Lower lobe of right lung (tissue), 2 donors: Measurements from ENCODE around the gene ZNF76. TPM values are rescaled to one million over a fixed set of nuclear protein-coding genes. Genes with fewer than 3 reads are reported as not detected.
A peak's percentile ranks its signal among the peaks of the same experiment; 100 is the strongest.

Experiments
- ATAC-seq, 2 donors: fragments of 200-7000 bp; cut with Tn5 transposase; one replicate each; pipeline ENCODE4 v1.9.1; 2020 to 2022; ENCODE audit warnings: mild to moderate bottlenecking in 2 of 2, moderate library complexity in 2 of 2
- DNase-seq: peaks from one replicate; pipeline ENCODE4 v3.0.0-alpha.2; 2020
- H3K27ac ChIP-seq: fragments of 200-600 bp; one replicate; pipeline ENCODE4 v1.8.0; 2022
- H3K27me3 ChIP-seq: fragments of 200-600 bp; one replicate; pipeline ENCODE4 v1.8.0; 2022; ENCODE audit warnings: low read depth
- H3K36me3 ChIP-seq: fragments of 200-600 bp; one replicate; pipeline ENCODE4 v1.8.0; 2022; ENCODE audit warnings: mild to moderate bottlenecking
- H3K4me1 ChIP-seq: fragments of 200-600 bp; one replicate; pipeline ENCODE4 v1.8.0; 2022
- H3K4me3 ChIP-seq: fragments of 200-600 bp; one replicate; pipeline ENCODE4 v1.8.0; 2022; ENCODE audit warnings: mild to moderate bottlenecking
- H3K9me3 ChIP-seq: fragments of 200-600 bp; one replicate; pipeline ENCODE4 v1.8.0; 2022
- CTCF ChIP-seq: fragments of 200-600 bp; IDR thresholded peaks from one replicate; pipeline ENCODE4 v1.8.0; 2022; ENCODE audit warnings: antibody characterized with exemption, mild to moderate bottlenecking
- intact Hi-C: fragments of 100-400 bp; cut with DNase I; formaldehyde crosslinking; loops from one replicate; pipeline ENCODE4 v1.11.0; 2022
- long read RNA-seq: library from polyadenylated mRNA; unstranded; transcript quantifications from one replicate; pipeline ENCODE4 v2.0.0, GENCODE V29; 2021
- total RNA-seq: library from RNA; stranded (reverse); fragmentation: NEBNext Ultra II Directional; extraction: Animal tissue kit (Norgen Biotek cat#: 25700); gene quantifications from one replicate; pipeline ENCODE4 v1.2.1, GENCODE V29; 2021
- donor health status: DM: no; HTN: yes; CAD: no; lungs with severe emphysema.

Gene ZNF76
- total RNA-seq: 39.4 TPM
- long read RNA-seq, transcript ZNF76-202 (13 exons, 2,447 nt): major isoform, 6 of 59 reads
- long read RNA-seq, partial matches to known transcripts: 26 of 59 reads
- long read RNA-seq, other reads (novel, unspliced or antisense): 22 of 59 reads

DNA sequence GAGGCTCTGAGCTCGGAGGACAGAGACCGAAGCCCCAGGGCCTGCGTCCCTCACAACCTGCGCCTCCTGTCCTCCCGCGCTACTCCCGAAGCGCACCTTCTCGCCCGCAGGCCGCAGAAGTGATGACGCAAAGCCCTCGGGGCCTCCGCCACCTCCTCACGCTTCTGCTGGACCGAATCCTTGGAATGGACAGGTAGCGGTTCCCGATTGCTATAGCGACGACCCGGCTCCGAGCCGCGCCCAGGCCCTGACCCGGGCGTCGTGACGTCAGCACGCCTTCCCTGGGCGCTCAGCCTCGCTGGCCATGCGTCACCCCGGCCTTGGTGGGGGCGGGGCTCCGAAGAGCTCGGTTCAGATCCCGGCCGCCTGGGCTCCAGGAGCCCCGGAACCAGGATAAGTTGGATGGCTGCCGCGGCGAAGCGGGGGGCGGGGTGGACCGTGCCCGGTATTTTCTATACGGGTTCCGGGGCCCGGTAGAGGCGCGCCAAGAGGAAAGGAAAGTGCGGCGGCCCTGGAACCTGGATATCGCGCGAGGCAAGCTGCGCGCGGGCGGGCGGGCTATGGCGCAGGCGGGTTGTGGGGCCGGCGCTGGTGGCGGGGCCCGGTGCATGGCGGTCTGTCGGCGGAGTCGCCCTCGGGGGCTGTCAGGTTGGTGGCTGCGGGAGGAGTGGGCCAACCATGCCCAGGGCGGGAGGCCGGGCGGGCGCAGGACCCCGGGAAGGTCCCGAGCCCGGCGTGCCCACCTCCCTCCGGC lies at the start of gene ZNF76:
Gene ZNF76, plus strand, starts transcription at position 542 of the 754 bp plus-strand sequence. CDS start 21,417 bp downstream, outside the sequence.
- intact Hi-C loops: no loop called here
- H3K27ac ChIP-seq: peak within 1 kb of the TSS; percentile 98
- no peaks in the 10 kb centered on the region for H3K9me3 ChIP-seq
- H3K4me1 ChIP-seq: peaks cover 35% of the 10 kb centered on the region
- H3K4me3 ChIP-seq: peak within 1 kb of the TSS; percentile 77
- TF ChIP-seq CTCF: no peak
- H3K36me3 ChIP-seq: no peaks in the 10 kb centered on the region
- no peaks in the 10 kb centered on the region for H3K27me3 ChIP-seq
- ATAC-seq (peak; percentile 97), DNase-seq (peak; percentile 99)

DNA sequence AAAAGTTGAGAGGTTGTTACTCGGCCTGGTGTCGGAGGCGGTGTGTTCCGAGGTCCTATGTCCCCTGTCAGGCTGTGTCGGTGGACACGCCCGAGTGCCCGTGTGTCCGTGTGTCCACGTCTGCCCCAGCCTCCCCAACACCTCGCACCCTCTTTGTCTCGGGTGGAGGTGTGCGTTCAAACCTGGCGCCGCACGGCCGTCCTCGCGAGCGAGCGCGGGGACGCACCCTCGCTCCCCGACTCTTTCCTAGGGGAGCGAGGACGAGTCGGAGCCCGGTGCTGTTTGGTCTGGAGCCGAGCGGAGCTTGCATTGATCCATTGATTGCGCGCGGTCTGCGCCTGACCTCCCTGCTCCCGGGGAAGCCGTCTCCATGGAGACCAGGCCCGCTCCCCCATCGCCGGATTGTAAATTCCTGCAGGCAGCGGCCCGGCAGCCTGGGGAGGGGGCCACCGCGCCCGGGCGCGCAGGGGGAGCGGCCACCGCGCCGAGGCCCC lies 46.2 kb upstream of the ZNF76 start:
- intact Hi-C loops: no loop called here
- DNase-seq (no peak), ATAC-seq (no peak)
- H3K4me1 ChIP-seq: peaks cover 19% of the 10 kb centered on the region
- peak overlapping the region; percentile 58 for H3K4me3 ChIP-seq
- no peaks in the 10 kb centered on the region for H3K36me3 ChIP-seq
- no peak for TF ChIP-seq CTCF
- no peak overlapping the region for H3K27ac ChIP-seq
- H3K9me3 ChIP-seq: no peaks in the 10 kb centered on the region
- peaks cover 53% of the 10 kb centered on the region for H3K27me3 ChIP-seq

DNA sequence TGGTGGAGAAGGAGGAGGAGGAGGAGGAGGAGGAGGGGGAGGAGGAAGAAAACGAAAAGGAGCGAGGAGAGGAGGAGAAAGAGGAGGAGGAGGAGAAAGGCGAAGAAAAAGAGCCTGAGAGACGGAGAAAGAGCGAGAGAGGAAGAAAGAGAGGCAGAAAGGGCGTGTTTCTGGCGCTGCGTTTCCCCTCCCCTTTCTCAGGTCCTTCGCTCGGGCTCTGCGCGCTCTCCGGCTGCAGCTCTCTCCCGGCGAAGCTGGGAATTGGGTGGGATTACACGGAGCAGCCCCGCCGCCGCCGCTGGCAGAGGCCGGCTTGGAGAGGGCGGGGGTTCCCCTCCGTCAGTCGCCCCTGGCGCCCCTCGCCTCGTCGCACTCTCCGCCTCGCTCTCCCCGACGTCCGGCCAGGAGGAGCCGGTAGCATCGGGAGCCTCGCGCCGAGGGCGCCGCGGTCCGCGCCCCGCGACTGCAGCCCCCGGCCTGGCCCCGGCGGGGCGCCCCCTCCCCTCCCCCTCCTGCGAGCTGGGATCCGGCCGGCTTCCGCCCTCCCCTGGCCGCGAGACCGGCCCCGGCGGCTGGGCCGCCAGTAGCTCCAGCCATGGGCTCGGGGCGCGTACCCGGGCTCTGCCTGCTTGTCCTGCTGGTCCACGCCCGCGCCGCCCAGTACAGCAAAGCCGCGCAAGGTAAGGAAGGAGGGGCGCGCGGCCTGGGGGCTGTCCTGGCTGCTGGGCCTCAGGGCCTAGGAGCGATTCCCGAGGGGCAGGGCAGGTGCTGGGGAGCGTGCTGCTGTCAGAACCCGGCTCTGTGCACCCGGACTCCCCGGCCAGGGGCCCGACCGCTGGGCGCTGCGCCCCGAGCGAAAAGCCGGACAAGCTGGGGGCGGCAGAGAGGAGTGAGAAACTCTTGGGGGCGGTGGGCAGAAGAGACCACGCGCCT lies 45.4 kb upstream of the ZNF76 start, which contains the start of gene SCUBE3:
Gene SCUBE3, plus strand, starts transcription at position 133 of the 933 bp plus-strand sequence. Its CDS starts 463 bp downstream, at position 596.
- Histone ChIP-seq H3K9me3 (no peaks in the 10 kb centered on the region), H3K4me1 (peaks cover 19% of the 10 kb centered on the region), H3K27me3 (peaks cover 53% of the 10 kb centered on the region), H3K36me3 (no peaks in the 10 kb centered on the region), H3K27ac (no peak within 1 kb of the TSS), H3K4me3 (peak within 1 kb of the TSS; percentile 58)
- ATAC-seq (peak; percentile 54 to 57), DNase-seq (no peak)
- no peak for TF ChIP-seq CTCF
- intact Hi-C loops: no loop called here

GRCh38 chr6:35214869-35215664 lies 44.5 kb upstream of the ZNF76 start:
- H3K9me3 ChIP-seq: no peaks in the 10 kb centered on the region
- no peak overlapping the region for H3K27ac ChIP-seq
- peaks cover 53% of the 10 kb centered on the region for H3K27me3 ChIP-seq
- H3K4me3 ChIP-seq: peak overlapping the region; percentile 58
- no peak for TF ChIP-seq CTCF
- intact Hi-C loops: no loop called here
- DNase-seq (no peak), ATAC-seq (no peak)
- no peaks in the 10 kb centered on the region for H3K36me3 ChIP-seq
- H3K4me1 ChIP-seq: peaks cover 19% of the 10 kb centered on the region
